KG1 (cell line): Measurements from ENCODE around the gene SULT1C4.

Experiments used
- DNase-seq: peaks from one replicate; lab custom pipeline; 2025; lab: John Stamatoyannopoulos, UW

Gene SULT1C4

DNA sequence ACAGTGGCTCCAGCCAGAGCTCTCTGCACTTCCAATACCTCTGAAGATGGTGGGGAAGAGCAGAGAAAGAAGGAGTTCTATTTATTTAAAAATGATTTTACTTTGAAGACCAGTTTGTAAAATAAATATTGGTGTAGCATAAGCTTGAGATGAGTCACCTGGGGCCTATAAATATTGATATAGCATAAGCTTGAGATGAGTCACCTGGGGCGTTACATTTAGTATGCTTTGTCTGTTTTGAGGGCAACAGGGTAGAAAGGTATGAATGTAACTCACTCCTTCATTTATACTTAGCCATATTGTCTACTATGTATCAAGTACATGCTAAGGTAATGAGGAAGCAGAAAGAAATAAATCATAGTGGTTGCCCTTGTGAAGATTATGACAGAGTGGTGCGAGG, 7.7 kb upstream of the SULT1C4 start:
- DNase-seq, result no peak

DNA sequence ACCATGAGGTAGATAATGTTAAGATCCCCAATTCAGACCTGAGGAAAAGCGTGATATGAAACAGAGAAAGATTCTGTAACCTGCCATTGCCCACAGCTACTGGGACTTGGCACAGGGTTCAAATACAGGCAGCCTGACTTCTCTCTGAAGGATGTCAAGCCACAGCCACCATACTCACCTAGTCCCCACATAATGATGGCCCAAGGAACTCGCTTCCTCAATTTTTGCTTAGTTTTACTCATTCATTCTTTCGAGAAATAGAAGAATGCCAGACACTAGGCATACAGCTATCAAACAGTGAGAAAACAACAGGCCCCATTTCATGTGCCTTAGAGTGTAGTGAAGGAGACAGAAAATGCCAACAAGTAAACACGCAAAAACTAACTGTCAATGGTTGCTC, 980 bp upstream of the SULT1C4 start:
- DNase-seq, result no peak

DNA sequence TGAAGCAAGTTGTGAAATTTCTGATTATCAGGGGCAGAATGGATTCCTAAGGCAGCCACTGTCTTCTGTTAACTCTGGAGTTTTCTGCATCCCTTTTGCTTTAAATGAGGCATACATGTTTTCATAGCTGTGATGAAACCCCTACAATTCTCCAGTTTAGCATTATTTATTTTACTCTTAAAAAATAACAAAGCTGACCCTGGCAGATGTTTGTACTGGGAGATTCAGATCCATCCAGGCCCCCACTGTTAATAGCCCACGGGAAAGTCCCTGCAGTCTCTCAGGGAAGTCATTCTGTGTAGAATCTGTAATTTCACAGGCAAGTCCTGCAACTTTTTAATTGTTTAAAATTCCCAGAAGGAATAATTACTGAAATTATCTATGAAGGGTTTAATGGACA, 353 bp upstream of the SULT1C4 start:
- no peak for DNase-seq

DNA sequence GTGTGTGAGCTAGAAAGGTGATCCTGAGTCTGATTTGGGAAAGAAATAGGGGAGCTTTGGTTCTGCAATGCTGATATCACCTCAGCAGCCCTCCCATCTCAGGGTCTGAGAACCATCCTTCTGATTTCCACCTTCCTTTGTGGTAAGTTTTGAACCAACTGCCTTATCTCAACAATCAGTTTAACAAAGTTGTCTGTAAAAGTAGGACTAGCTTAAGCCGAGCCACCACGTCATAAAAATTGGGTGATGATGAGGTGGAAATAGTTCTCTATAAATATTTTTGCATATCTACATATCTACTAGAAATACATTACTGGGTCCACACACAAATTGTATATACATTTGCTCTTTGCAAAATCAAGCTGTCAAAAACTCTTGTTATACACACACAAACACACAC, 1.1 kb downstream of the SULT1C4 start:
- no peak for DNase-seq

DNA sequence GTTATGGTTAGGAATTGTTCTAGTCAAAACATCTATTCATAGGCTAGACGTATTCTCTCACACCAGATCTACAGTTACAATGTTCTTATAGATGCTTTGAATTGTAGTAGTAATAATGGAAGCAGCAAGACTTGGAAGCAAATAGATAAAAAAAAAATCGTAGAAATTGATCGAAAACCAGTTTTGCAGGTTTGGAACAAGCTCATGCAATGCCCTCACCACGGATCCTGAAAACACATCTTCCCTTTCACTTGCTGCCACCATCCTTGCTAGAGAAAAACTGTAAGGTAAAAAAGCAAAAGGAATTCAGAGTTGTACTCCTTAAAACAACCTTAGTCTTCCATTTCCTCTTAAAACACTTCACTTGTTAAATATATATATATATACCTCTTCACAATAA, 4.4 kb downstream of the SULT1C4 start:
- DNase-seq, result no peak

DNA sequence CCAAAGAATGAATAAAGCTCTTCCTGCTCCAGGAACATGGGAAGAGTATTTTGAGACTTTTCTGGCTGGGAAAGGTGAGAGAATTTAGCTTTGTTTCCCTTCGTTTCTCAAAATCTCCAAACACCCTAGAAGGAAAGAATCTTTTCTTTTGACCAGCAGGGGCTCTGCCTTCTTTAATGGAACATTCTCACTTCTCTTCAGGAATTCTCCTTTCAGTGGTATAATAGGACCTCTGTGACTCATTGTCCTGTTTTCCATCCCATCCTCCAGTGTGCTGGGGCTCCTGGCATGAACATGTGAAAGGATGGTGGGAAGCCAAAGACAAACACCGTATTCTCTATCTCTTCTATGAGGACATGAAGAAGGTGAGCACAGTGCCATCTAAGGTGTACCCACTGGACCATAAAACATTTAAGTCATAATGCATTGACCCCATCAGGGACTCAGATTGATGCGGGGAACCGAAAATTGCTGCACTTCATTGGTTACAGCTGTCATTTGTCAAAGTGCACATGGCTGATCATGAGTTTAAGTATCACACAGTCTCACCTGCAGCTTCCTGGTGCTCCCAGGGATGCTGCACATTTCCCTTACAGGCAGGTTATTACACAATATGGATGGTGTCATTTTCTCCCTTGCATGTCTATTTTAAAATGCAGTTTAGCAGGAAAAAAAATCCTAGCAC, 5.5 kb downstream of the SULT1C4 start:
- DNase-seq, result no peak

DNA sequence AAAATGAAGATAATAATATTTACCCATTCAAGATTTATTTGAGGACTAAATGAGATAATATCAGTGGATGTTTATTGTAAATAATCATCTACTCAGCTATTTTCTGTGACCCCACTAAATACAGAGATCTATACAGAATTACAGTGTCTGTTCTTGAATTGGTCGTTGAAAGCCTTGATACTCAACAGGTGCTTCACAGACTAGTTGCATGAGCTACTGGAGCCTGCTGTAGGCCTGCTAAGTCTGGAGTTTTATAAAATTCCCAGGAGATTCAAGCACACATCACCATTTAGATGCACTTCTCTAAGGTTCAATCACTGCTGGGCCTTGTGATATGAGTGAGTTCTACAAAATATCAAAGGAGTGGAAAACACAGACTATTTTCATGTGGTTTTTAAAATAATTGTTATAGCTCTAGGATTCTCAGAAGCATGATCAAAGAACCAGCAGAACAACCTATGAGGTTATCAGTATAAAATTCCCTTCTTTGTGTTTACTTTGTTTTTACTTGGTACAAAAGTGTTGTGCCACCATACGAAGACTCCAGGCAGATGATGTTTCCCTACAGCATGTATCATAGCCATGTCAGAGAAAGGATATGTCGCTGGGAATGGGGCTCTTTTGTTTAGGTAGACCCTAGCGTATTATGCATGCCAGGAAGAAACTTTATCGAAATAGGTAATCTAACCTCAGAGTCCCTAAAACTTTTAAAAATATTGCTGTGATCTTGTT, 7.1 kb downstream of the SULT1C4 start:
- DNase-seq, result no peak

DNA sequence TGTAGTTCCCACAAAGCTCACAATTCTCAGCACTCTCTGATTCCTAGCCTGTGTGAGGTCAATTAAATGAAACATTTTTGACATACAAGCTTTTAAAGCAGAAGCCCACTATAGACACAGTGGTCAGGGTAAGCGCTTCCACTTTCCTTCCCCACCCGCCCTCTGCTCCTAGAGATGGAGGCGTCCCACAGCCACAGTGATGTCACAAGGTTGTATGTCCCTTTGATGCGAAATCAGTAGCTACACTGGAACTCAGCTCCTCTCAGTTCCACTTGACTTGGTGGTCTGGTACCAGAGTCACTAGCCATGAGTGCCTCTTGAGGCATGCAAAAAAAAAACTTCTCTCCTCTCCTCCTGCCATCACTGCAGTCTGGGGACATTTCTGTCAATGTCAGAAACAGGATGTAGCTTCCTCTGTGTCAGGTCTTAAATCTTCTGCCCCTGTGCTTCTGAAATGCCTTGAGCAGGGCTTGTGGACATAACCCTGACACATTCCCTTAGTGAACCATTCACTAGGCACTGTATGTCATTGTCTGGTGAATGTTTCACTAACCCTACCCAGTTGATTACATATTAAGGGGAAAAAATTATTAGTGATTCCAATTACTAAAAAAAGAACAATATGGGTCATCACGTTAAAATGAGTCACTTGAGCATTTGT, 7.8 kb downstream of the SULT1C4 start:
- no peak for DNase-seq

DNA sequence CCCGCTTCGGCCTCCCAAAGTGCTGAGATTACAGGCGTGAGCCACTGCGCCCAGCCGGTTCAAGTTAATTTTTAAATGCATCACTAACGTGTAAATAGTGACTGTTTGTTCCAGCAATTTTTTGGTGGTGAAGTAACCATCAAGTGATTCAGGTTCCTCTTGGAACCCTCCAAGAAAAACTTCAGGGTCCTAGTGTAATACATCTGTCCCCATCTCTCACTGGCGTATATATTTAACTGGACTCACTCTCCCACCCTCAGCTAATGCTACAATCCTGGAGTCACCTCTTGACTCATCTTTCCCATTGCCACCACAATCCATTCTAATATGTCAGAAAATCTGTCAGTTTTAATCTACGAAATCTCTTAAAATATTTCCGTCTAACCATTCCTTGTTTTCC, 10.3 kb downstream of the SULT1C4 start:
- DNase-seq, result no peak

DNA sequence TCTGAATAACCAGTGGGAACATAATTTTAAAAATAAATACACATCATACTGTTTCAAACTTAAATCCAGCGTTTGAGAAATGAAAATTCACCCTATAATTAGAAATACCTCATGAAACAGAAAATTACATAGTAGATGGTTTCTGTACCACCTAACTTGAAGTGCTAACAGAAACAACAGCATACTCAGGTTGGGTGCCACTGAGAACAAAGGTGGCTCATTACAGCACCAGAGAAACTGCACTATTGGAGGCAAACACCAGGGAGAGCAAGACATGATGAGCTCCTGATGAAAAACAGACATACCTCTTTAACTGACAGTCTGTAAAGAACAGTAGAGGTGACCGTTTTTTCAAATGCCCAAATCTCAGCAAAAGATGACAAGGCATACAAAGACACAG, 12.6 kb downstream of the SULT1C4 start:
- DNase-seq, result no peak

DNA sequence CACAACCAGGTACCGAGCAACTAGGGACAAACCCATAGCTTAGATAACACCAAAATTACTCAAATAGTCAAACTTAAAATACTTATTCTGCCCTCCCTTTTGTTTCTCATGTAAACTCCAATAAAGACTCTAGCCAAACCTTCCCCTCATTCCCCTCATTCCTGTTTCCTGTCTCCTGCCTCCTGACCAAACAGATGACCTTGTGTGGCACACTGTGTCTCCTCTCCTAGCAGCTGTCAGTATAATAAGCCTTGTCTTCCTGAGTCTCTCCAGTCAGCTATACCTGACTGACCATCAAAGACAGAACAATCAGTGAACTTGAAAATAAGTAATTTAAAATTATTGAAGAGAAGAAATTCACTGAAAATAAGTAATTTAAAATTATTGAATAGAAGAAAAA, 14.3 kb downstream of the SULT1C4 start:
- DNase-seq, result no peak

DNA sequence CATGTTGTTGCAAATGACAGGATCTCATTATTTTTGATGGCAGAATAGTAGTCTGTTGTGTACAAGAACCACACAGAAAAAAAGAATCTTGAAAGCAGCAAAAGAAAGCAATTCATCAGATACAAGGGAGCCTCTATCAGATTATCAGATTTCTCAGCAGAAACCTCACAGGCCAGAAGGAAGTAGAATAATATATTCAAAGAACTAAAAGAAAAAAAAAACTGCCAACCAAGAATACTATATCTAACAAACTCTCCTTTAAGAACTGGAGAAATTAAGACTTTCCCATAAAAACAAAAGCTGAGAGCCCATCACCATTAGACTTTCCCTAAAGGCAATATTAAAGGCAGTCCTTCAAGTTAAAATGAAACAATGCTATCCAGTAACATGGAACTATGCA, 15.4 kb downstream of the SULT1C4 start:
- DNase-seq, result no peak

DNA sequence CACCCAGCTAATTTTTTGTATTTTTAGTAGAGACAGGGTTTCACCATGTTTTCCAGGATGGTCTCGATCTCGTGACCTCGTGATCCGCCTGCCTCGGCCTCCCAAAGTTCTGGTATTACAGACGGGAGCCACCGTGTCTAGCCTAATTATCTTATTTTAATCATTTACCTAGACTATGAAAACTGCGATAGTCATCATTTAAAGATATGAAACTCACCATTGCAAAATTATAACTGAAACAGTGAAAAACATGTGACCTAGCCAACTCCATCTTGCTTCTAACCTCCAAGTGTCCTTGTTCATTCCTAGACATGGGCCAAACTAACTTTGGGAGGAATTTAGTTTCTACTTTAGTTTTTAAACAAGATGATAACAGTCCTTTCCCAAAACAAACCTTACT, 17.4 kb downstream of the SULT1C4 start:
- no peak for DNase-seq

DNA sequence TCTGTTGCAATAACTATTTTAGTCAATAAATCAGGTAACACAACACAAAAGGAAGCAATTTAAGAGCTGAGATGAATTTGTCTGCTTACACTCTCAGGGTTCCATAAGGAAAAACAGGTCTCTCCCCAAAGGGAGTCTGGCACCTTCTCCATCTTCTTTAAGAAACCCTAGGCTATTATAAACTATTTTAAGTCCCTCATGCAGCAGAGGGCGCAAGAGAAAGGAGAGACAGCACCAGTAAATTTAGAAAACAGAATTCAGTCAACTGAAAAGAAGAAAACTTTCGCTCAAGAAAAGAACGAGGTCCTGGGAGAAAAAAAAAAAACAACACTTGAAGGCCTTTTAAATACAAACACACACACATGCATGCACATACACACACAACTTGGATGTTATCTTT, 19.1 kb downstream of the SULT1C4 start:
- no peak for DNase-seq

DNA sequence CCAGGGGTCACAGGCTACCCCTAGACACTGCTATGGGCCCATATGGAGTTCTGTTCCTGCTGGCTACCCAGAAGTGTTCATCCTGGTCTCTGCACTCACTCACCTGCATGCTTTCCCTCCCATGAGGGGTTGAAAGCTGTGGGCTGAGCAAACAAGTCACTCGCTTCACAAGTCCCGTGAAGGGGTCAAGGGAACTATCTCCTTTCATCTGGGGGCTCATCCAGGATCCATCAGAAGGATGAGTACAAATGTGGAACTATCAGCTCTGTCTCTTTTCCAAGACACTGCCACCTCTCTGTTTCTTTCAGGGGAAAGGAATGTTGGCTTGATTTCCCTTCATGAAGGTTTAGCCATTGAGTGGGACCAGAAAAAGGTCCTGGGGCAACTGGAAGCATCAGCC, 21.7 kb downstream of the SULT1C4 start:
- DNase-seq, result no peak

DNA sequence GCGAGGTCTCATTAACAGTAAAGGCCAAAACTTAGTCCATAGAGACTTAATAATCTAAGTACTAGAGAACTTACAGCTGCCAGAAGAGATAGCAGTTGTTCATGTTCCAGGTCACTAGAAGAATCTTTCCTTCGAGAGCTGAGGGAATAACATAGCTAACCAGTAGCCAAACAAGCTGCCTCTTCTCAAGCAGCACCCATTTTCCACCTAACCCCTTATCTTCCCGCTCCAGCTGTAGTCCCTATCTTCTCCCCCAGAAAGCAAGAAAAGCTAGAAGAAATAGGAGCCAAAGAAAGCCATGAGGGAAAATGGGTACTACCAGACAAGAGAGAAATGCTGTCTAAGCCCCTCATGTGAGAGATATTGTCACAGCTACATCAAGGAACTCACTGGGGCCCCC, 24.0 kb downstream of the SULT1C4 start:
- no peak for DNase-seq

DNA sequence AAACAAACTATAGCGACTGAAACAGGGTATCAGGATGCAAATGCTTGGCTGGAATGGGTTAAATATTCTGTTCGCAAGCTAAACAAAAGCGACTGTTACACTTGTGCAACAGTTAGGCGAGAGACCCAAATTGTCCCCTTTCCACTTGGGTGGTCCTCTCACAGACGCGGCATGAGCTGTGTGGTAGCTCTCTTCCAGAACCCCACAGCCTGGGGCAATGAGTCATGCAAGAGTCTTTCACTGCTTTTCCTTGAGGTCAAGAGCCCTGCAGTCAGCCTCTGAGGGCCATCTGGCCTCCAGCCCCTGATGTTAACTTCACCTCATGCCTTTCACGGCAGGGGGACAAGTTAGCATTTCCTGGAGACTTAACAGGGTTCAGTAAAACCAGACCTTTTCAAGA, 25.7 kb downstream of the SULT1C4 start:
- DNase-seq, result no peak

DNA sequence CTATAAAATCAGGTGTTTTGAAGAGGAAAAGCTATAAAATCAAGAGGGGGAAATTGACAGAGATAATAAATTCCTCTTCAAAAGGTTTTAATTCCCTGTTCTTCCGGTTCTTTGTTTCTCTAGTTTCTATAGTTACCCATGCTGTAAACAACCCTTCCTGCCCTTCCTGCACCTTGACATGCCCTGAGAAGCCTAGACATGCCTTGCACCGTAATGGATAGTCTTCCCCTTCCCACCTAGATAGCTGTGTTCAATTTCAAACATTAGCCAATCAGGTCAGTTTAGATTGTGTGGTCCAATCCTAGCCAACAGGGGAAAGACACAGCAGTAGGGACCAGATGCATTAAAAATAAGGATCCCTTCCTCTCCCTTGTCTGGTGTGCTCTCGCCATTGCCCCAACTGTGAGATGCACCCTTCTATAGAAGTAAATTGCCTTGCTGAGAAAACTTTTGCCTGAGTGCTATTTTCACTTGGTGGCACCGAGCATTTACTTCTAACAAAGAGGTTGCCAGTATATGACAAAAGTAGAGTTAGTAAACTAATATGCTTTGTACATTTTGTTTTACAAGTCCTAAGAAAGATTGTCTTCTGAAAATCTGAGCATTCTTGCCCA, 27.1 kb downstream of the SULT1C4 start:
- DNase-seq, result no peak

DNA sequence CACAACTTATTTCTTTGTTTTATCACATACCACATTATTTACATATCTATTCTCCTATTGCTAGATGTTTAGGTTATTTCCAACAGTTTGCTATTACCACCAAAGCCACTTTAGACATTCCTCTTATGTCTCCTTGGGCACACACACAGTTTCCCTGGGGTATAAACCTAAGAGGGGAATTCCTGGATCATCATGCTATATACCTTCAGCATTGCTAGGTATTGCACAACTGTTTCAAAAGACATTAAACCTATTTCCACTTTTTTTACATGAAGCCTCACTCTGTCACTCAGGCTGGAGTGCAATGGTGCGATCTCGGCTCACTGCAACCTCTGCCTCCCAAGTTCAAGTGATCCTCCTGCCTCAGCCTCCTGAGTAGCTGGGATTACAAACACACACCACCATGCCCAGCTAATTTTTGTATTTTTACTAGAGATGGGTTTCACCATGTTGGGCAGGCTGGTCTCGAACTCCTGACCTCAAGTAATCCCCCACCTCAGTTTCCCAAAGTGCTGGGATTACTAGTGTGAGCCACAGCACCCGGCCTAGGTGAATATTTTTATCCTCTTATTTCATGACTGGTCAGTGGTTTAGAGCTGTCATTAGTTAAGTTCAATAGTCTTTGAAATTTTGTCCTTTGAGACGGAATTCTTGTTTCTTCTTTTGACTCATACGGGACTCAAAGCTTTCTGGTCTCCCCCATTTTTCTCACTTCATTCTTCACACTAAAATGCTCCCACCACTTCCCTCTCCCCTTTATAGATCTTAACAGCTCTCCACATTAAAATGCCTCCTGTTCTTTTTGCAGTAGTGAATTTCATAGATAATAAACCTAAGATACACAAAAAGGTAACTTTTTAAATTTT, 30.3 kb downstream of the SULT1C4 start:
- DNase-seq, result no peak

DNA sequence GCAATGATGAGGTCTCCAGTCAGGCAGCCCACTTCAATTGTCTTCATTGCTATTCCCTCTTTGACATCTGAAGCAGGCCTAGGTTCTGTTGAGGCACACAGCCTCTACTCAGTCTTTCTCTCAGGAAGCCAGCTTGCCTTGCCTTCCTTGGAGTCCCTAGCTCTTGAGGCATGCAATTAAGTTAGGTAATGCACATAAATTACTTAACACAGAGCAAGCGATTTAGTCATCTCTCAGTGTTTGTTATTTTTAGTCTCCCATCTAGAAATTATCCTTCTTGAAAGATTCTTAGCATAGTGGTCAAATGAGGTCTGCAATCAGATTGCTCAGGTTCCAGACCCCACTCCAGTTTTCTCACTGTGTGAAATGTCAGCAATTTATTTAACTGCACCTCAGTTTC, 32.0 kb downstream of the SULT1C4 start:
- no peak for DNase-seq

DNA sequence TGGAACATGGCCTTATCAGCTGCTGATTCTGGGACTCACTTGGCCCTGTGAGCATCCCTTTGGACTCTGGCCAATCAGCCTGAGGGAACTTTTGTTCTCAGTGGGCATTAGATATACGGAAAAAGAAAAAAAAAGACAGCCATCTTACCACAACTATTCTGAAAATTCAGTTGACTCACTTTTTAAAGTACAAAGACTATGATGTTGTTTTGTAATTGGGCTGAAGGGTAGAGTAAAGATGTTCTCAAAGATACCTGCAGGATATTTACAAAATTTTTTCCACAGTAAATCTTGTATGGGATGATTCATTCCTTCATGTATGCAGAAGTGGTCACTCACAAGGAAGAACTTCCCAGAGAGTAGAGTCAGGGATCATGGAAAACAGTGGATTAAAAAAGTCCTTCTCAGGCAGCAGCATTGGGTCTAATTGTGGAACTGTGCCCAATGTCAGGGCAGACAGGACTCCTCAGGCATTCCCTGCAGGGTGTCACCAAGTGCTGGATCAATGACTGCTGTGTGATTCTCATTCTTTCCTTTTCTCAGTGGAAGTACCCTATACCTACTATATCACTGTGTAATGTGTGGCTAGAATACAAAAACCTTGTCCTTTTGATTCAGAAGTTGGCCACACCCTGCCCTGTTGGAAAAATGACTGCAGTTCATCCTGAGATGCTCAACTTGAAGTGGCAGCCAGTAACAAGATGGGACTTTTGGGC, 35.4 kb downstream of the SULT1C4 start:
- no peak for DNase-seq
